Coronary artery (tissue), 2 donors: ENCODE results near the gene LGI1.

Experiments
- DNase-seq: peaks from one replicate; pipeline ENCODE4 v3.0.0-alpha.2; 2017; ENCODE audit warnings: low spot score
- H3K27ac ChIP-seq, 2 donors: fragments of 200-600 bp; sonication (generic); one replicate each; pipeline ENCODE4 v1.5.1; 2016 to 2019
- H3K4me3 ChIP-seq: fragments of 200-600 bp; sonication (generic); 2 replicates; pipeline ENCODE4 v1.5.1; 2016; ENCODE audit warnings: mild to moderate bottlenecking, moderate library complexity
- CTCF ChIP-seq: fragments of 200-600 bp; sonication (generic); IDR thresholded peaks from one replicate; pipeline ENCODE4 v1.5.1; 2019; ENCODE audit warnings: antibody characterized with exemption

Gene LGI1

GRCh38 chr10:93718937-93719725 lies 38.6 kb upstream of the LGI1 start:
- no peak for TF ChIP-seq CTCF

GRCh38 chr10:93719901-93720300 lies 37.8 kb upstream of the LGI1 start:
- Histone ChIP-seq H3K4me3 (no peak overlapping the region), H3K27ac (no peak overlapping the region)
- no peak for TF ChIP-seq CTCF
- no peak for DNase-seq

More at GRCh38 chr10:93718937-93719725, 38.6 kb upstream of the LGI1 start:
- DNase-seq: no peak
- no peak overlapping the region for H3K27ac ChIP-seq
- no peak overlapping the region for H3K4me3 ChIP-seq

DNA sequence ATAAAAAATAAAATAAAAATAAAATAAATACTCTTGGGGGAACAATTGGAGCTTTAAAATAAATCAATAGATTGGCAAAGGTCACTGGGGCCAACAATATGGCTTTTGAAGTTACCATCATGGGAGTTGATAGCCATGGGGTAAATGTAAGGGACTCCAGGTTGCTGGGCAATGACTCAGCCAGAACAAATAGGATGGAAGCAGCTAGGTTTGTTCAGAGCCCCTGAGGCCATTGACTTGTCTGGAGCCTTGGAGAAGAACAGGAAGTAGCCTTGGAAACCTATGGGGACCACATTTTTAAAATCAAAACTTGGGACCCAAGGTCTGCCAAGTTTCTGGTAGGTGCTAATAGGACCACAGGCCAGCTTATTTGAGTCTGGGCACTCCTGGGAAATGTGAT lies 35.2 kb upstream of the LGI1 start:
- TF ChIP-seq CTCF: no peak
- DNase-seq: no peak
- H3K27ac ChIP-seq: no peak overlapping the region
- no peak overlapping the region for H3K4me3 ChIP-seq

- TF ChIP-seq CTCF: no peak
- no peak for DNase-seq
- no peak overlapping the region for H3K4me3 ChIP-seq
- H3K27ac ChIP-seq: no peak overlapping the region
Measured at GRCh38 chr10:93723153-93723552, 34.6 kb upstream of the LGI1 start.

DNA sequence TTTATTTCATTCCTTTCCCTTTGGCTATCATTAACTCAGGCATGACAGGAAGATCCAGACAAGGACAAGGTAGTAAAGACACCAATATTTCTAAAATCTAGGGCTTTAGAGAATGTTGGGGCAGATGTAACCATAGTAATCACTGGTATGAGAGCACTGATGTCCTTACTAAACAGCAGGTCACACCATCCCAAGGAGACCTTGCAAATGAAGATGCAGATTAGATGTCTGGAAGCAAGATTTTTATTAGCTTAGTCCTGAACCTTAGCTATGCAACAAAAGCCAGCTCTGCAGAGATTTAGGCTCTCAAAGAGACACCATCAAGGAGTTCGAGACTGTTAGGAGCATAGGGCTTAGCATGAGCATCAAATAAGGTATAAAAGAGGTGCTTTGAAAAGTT lies 31.7 kb upstream of the LGI1 start:
- Histone ChIP-seq H3K4me3 (no peak overlapping the region), H3K27ac (no peak overlapping the region)
- no peak for DNase-seq
- TF ChIP-seq CTCF: no peak

DNA sequence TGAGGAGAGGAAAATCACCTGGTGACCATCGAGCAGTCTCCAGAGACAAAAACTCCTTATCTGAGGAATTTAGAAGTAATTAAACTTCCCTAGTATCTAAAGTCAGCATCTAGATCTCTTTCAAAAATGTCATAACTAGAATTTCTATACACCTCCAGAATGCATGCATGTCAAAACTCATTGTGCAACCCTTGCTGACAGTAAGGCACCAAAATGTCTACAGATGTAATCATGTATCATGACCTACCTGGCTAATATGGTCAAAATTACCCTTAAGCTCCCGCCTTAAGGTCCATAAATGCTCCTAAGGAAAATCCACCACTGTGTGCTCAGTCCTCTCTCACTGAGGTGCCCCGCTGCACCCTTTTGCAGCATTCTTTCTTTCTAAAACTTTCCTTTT lies 16.4 kb upstream of the LGI1 start:
- Histone ChIP-seq H3K4me3 (no peak overlapping the region), H3K27ac (no peak overlapping the region)
- no peak for DNase-seq
- no peak for TF ChIP-seq CTCF

- no peak overlapping the region for H3K27ac ChIP-seq
- TF ChIP-seq CTCF: no peak
- no peak for DNase-seq
- no peak overlapping the region for H3K4me3 ChIP-seq
Measured at GRCh38 chr10:93742633-93743349, 14.9 kb upstream of the LGI1 start.
